ENCODE data around the gene ITPR2.

The ITPR2 gene

GRCh38 chr12:26535826-26536225, 297.2 kb downstream of the ITPR2 start:
- Histone ChIP-seq H2AFZ (ENCODE audit: low read length) (no peak overlapping the region), H3K36me3 (ENCODE audit: insufficient read depth, low read length) (no peaks in the 10 kb centered on the region), H3F3A (ENCODE audit: insufficient read depth, low read length) (no peaks in the 10 kb centered on the region), H3K79me2 (ENCODE audit: insufficient read depth, low read length) (no peaks in the 10 kb centered on the region), H3K9me2 (ENCODE audit: low read depth, low read length) (no peaks in the 10 kb centered on the region), H3K27me3 (ENCODE audit: insufficient read depth, low read length) (no peaks in the 10 kb centered on the region), H3K9me3 (ENCODE audit: low read length) (no peaks in the 10 kb centered on the region), H3K4me2 (ENCODE audit: low read length) (no peak overlapping the region), H3K4me3 (ENCODE audit: low read depth, low read length, poor library complexity, severe bottlenecking) (no peak overlapping the region), H3K27ac (ENCODE audit: low read depth, low read length, poor library complexity, severe bottlenecking) (no peak overlapping the region), H3K9ac (ENCODE audit: low read length) (no peak overlapping the region), H3K4me1 (ENCODE audit: insufficient read depth, low read length, severe bottlenecking) (no peaks in the 10 kb centered on the region), H4K20me1 (ENCODE audit: insufficient read depth, low read length) (no peaks in the 10 kb centered on the region)
- TF ChIP-seq CTCF (IDR thresholded peaks at IDR 0.05; ENCODE audit: low read length) = no peak
- TF ChIP-seq EZH2 (IDR thresholded peaks at IDR 0.05; ENCODE audit: borderline replicate concordance, low read length) = no peak

GRCh38 chr12:26534071-26534470, 298.9 kb downstream of the ITPR2 start:
- Histone ChIP-seq H4K20me1 (ENCODE audit: insufficient read depth, low read length) (no peaks in the 10 kb centered on the region), H3K9ac (ENCODE audit: low read length) (no peak overlapping the region), H3K9me3 (ENCODE audit: low read length) (no peaks in the 10 kb centered on the region), H3K27ac (ENCODE audit: low read depth, low read length, poor library complexity, severe bottlenecking) (no peak overlapping the region), H3K79me2 (ENCODE audit: insufficient read depth, low read length) (no peaks in the 10 kb centered on the region), H3F3A (ENCODE audit: insufficient read depth, low read length) (no peaks in the 10 kb centered on the region), H3K4me1 (ENCODE audit: insufficient read depth, low read length, severe bottlenecking) (no peaks in the 10 kb centered on the region), H3K27me3 (ENCODE audit: insufficient read depth, low read length) (no peaks in the 10 kb centered on the region), H3K4me3 (ENCODE audit: low read depth, low read length, poor library complexity, severe bottlenecking) (no peak overlapping the region), H3K4me2 (ENCODE audit: low read length) (no peak overlapping the region), H2AFZ (ENCODE audit: low read length) (no peak overlapping the region), H3K9me2 (ENCODE audit: low read depth, low read length) (no peaks in the 10 kb centered on the region), H3K36me3 (ENCODE audit: insufficient read depth, low read length) (no peaks in the 10 kb centered on the region; the same call in 1 of the 2 replicates)
- no peak for TF ChIP-seq EZH2 (IDR thresholded peaks at IDR 0.05; ENCODE audit: borderline replicate concordance, low read length)
- no peak for TF ChIP-seq CTCF (IDR thresholded peaks at IDR 0.05; ENCODE audit: low read length)

- no peak overlapping the region for H2AFZ ChIP-seq (ENCODE audit: low read length)
- H3K4me2 ChIP-seq (ENCODE audit: low read length) = no peak overlapping the region
- TF ChIP-seq EZH2 (IDR thresholded peaks at IDR 0.05; ENCODE audit: borderline replicate concordance, low read length) (no peak), CTCF (IDR thresholded peaks at IDR 0.05; ENCODE audit: low read length) (no peak)
- H3K4me1 ChIP-seq (ENCODE audit: insufficient read depth, low read length, severe bottlenecking) = no peaks in the 10 kb centered on the region
- no peaks in the 10 kb centered on the region for H3K79me2 ChIP-seq (ENCODE audit: insufficient read depth, low read length)
- H3K4me3 ChIP-seq (ENCODE audit: low read depth, low read length, poor library complexity, severe bottlenecking) = no peak overlapping the region
- H3K36me3 ChIP-seq (ENCODE audit: insufficient read depth, low read length) = no peaks in the 10 kb centered on the region; the same call in 1 of the 2 replicates
- H3K9ac ChIP-seq (ENCODE audit: low read length) = no peak overlapping the region
- no peaks in the 10 kb centered on the region for H4K20me1 ChIP-seq (ENCODE audit: insufficient read depth, low read length)
- H3K27me3 ChIP-seq (ENCODE audit: insufficient read depth, low read length) = no peaks in the 10 kb centered on the region
- H3K9me2 ChIP-seq (ENCODE audit: low read depth, low read length) = no peaks in the 10 kb centered on the region
- H3F3A ChIP-seq (ENCODE audit: insufficient read depth, low read length) = no peaks in the 10 kb centered on the region
- no peak overlapping the region for H3K27ac ChIP-seq (ENCODE audit: low read depth, low read length, poor library complexity, severe bottlenecking)
- H3K9me3 ChIP-seq (ENCODE audit: low read length) = no peaks in the 10 kb centered on the region
Measured at GRCh38 chr12:26533211-26533610, 299.8 kb downstream of the ITPR2 start.

Data from OCI-LY1 (cell line).